NOMO-1 (cell line): ENCODE data around the gene APOBEC3B.
"Not testable (repeated sequence)": the region's sequence is repeated elsewhere in the genome, so short reads cannot be mapped to it uniquely, and the experiment has no call there.

Source experiments
- DNase-seq, 2 experiments: peaks; one replicate each; lab custom pipeline; 2025; ENCODE audit not compliant: unreplicated experiment in 2 of 2; lab: John Stamatoyannopoulos, UW

Gene APOBEC3B

GRCh38 chr22:38950527-38951295 is 31.4 kb upstream of the APOBEC3B start:
- DNase-seq = no peak

DNA sequence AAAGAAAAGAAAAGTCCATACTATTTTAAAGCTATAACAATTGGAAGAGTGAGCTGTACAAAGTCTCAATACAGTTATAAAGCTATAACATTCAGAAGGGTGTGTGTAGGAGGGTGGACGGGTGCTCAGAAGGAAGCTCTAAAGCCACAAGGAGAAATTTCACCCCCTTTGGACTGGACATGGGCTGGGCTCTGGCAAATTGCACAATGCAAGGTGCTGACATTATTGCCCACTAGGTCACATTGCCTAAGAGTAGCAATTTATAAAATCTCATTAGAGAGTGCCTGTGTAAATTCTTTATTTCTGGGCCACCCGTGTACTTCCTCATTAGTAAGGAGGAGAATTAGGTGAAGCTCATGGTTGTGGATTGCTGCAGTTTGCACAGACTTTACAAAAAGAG is 30.4 kb upstream of the APOBEC3B start:
- DNase-seq = peak; percentile 59 to 80

DNA sequence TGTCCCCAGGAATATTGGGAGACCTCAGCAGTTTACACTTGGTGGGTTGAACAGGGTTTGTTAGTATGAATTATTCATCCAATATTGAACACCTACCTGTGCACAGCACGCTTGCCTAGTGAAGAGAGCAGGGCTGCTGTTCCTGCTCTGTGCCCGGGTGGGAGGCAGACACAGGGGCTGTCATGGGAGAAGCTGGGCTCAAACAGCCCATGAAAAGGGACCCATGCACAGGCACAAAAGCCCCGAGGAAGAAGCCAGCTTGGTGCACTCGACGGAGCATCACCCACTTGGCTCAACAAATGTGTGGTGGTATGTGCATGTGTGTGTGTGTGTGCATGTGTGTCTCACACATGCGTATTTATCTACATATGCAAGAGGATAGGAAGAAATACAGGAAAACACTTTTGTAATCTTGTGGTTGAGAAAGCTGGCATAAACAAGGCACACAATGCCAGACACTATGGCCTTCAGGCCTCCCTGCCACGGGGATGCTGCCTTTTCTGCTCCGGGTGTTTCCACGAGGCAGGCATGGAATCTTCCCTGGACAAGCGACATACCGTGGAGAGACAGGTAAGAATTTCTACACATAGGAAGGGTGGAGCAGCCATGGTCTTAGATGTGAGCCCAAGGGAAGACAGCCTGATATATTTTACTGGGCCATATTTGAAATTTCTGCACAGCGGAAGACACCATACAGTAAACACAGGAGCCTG is 29.7 kb upstream of the APOBEC3B start:
- DNase-seq = no peak

GRCh38 chr22:38953091-38953490 is 29.1 kb upstream of the APOBEC3B start:
- DNase-seq = no peak

- DNase-seq = peak; percentile 70 to 92
These were observed 28.4 kb upstream of the APOBEC3B start for GRCh38 chr22:38953577-38954413.

GRCh38 chr22:38954414-38955043 is 27.6 kb upstream of the APOBEC3B start:
- DNase-seq = no peak

DNA sequence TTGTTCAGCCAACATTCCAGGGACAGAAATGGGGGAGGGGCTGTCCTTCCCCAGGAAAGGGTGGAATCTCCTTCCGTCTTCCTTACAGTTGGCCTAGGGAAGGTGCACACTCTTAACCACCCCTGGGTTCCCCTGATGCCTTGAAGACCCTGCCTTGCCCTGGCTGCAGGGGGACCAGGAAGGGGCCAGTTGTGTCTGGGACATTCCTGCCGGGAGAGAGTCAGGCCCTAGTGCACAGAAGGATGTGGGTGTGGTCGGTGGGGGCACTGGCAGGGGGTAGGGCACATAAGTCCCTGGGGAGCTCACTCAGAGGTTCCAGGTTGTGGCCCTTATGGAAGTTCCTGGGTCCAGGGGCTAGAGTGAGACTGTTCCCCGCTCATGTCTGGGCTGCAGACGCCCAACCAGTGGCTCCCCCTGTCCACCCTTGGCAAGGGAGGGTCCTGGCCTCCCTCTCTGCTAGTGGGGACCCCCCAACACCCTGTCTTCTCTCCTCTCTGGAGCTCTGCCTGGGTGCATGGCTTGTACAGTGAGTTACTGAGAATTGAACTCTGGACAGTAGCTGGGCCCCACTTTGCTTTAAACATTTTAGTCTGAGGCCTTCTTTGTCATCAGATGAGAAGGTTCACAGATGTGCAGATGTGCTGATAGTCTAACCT is 26.8 kb upstream of the APOBEC3B start:
- no peak for DNase-seq

- DNase-seq = no peak
These were observed 26.2 kb upstream of the APOBEC3B start for GRCh38 chr22:38955926-38956325.

DNA sequence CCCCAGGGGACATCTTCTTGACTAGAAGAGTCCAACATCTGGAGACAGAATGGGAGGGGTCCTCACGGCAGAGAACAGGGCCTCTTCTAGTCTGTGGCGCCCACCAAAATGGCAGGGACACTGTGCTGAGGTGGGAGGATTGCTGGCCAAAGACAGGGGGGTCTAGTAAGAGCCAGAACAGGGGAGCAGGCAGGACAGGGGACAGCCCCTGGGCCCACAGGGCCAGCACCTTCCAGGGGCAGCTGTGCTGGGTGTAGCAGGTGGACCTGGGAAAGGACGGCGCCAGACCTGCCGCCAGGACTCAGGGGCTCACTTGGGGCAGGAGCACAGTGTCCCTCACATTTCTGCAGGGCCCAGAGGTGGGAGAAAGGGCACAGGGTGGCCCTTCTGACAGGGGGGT is 25.6 kb upstream of the APOBEC3B start:
- DNase-seq = no peak

- peak in 1 of 2 experiments; percentile 19 for DNase-seq
These were observed 24.9 kb upstream of the APOBEC3B start, which contains the start of gene APOBEC3A for GRCh38 chr22:38957046-38957770. Gene APOBEC3A, plus strand, starts transcription at chr22:38957609. Its CDS starts 83 bp downstream, at chr22:38957692.

GRCh38 chr22:38957808-38958650 is 24.1 kb upstream of the APOBEC3B start:
- DNase-seq = peak in 1 of 2 experiments; percentile 23

DNA sequence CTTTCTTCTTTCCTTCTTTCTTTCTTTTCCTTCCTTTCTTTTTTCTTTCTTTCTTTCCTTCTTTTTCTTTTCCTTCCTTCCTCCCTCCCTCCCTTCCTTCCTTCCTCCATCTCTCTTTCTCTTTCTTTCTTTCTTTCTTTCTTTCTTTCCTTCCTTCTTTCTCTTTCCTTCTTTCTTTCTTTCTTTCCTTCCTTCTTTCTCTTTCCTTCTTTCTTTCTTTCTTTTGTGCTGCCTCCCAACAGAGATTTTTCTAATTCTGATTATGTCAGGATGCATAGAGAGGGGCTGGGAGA is 23.6 kb upstream of the APOBEC3B start:
- DNase-seq = not testable (repeated sequence)

- no peak for DNase-seq
These were observed 22.6 kb upstream of the APOBEC3B start for GRCh38 chr22:38959590-38959989.

DNA sequence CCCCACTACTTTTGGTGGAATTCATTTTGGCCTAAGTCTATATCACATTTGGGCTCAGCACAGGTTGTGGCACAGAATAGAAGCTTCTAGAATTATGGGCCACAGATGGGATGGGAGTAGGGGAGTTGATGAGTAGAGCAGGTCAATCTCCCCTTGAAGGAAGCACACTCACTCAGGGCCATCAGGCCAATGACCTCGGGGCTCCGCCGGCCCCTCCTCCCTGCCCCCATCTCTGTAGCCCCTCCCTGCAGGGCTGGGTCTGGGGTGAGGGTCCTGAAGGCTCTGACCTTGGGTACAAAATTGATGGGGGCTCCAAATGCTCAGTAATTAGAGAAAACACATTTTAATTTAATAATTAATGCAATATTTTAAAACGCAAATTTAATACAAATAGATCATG is 21.5 kb upstream of the APOBEC3B start:
- not testable (repeated sequence) for DNase-seq

GRCh38 chr22:38963291-38963738 is 18.8 kb upstream of the APOBEC3B start:
- not testable (repeated sequence) for DNase-seq

DNA sequence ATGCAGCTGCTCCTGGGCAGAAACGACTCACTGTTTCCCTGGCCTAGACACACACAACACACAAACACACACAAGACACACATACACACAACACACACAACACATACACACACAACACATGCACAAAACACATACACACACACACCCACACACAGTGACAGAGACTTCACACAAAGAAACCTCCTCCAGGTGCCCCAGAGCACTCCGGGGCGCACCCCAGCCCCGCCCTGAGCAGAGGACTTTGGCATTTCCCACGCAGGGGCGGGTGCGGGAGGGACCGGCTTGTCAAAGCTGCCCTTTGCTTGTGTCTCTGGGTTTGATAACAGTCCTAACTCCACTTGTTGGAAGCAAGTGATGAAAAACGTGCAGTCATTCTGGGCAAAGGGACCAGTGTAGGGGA is 18.3 kb upstream of the APOBEC3B start:
- no peak for DNase-seq

DNA sequence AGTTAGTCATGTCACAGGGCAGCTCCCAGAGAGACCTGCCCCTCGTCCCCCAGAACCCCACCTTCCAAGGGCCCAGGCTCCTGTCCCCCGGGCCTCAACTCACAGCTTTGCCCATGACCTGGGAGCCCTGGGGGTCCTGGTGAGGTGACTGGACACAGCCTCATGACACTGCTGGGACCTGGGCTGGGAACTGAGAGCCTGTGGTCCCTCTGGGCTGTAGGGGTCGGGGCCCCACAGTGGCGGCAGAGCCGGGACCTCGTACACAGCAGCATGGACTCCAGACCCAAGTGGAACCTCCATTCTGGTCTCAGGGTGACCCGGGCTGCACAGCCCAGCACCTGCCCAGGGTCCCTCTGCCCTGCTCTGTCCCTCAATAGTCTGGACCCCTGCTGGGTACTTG is 17.8 kb upstream of the APOBEC3B start:
- DNase-seq = no peak

- no peak for DNase-seq
These were observed 17.2 kb upstream of the APOBEC3B start for GRCh38 chr22:38964989-38965388.
